GM19043 (cell line): ENCODE results near the gene TTLL5.
A peak's percentile ranks its signal among the peaks of the same experiment; 100 is the strongest.

Experiments used
- ATAC-seq: cut with Tn5 transposase; IDR thresholded peaks from one replicate; pipeline ENCODE4 v1.9.1; 2021; ENCODE audit warnings: low read depth; ENCODE audit not compliant: unreplicated experiment

Gene TTLL5

DNA sequence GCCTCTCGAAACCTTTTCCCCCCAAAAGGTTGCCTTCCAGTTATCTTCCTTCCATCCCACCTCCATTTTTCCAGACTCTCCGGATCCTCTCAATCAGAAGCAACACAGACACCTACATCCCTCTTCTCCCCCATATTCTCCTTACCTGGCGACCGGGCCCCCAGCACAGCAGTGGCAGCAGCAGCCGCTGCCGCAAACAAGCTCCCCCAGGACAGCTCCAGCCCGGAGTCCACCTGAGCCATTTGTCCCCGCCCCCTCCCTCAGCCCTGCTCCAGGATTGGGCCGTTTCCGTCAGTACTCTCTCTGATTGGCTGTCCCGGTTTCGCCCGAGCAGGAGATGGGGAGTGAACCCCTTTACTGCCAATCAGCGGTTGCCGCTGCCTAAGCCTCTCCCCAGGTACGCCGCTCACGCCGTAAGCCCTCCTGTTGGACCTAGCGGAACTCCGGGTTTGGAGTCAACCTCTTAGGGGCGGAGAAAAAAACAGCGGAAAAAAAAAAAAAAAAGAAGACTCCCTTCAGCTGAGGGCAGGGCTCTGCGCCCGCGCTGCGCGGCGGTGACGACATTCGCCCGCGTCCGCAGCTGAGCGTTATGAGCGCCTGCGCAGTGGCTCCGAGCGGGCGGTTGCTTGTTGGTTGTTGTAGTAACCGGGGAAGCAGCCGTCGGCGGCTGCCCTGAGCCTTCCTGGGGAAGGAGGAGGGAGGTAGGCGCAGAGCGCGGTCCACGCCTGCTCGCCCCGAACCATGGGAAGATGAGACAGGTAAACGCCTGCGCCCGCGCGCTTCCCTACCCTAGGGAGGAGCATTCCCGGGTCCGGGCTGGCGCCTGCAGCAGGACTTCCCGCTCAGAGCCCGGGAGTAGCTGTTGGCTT is at the start of gene TTLL5, which contains the start of gene ERG28:
Gene TTLL5, plus strand, starts transcription at position 617 of the 869 bp plus-strand sequence. CDS start 1,904 bp downstream, outside the sequence.
Gene ERG28, minus strand, starts transcription at position 247 of the 869 bp plus-strand sequence. CDS start 3,374 bp downstream, outside the sequence.
- peak; percentile 97 for ATAC-seq

DNA sequence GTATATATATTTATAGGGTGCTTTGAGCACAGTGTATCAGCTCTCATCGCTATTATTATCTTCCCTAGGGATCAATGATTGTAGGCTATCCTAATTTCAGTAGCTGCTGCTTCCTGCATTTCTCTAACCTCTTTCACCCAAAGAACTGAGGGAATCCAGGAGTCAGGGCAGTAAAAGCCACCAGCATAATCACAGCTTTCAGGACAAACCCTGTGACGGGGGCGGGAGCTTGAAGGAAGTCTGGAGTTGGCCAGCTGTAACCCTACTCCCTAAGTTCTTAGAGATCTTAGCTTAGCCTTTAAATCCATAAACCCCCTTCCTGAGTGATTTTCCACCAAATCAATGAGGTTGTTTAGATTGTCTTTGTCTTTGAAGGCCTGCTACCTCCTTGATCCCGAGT is 48.9 kb upstream of the TTLL5 start:
- no peak for ATAC-seq

GRCh38 chr14:75614179-75614578 is 46.9 kb upstream of the TTLL5 start:
- ATAC-seq: no peak

- ATAC-seq: no peak
Observed at GRCh38 chr14:75615200-75615599, 45.8 kb upstream of the TTLL5 start.

- no peak for ATAC-seq
Observed at GRCh38 chr14:75619548-75619947, 41.5 kb upstream of the TTLL5 start.

DNA sequence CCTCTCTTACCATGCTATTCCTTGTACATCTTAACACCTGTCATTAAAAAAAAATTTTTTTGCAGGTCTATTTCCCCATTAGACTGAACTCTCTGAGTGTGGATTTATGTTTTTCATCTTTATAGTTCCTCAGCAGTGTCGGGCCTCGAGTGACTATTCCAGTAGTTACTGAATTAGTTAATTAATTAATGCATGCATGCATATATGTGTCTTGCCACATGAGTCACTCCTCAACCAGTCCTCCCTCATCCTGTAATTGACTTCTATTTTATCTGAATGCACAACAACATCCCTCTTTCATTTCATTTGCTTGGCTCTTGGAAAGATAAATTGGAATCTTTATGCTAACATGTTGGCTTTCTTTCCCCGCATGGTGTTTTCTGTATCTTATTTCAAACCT is 36.0 kb upstream of the TTLL5 start:
- no peak for ATAC-seq

GRCh38 chr14:75626396-75626795 is 34.6 kb upstream of the TTLL5 start:
- no peak for ATAC-seq

GRCh38 chr14:75626863-75627262 is 34.2 kb upstream of the TTLL5 start:
- no peak for ATAC-seq

DNA sequence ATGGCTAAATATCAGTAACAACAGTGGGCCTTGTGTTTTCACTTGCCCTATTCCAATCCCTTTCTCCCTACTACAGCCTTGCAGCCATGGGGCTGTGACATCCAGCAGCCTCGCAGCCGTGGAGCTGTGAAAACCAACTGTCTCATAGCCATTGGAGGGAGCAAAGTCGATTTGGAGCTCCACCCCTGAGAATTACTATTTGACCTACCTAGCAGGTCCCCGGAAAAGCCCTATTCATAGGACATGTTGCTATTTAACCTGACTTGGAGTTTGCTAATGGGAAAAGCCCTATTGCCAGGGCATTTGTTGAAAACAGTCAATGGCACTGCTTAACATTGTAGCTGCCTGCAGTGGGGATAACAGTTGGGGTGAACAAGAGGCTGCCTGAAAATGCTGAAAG is 33.6 kb upstream of the TTLL5 start:
- no peak for ATAC-seq

DNA sequence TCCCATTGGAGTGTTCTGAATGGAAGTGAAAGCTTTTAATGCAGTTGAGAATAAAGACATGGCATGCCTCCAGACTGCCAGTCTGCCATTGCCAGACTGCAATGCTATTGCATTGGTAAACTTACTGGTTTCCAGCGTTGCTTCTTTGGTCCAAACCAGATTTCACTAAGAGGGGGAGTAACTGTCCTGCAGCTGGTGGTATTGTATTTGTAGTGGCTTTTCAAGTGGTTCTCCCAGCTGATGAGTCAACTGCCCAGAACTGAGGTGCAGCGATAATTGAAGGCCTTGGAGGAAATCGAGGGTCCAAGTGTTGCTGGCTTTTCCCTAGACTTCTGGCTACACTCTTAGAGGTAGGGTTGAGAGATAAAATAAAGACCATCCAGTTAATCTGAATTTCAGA is 32.2 kb upstream of the TTLL5 start:
- ATAC-seq: no peak

DNA sequence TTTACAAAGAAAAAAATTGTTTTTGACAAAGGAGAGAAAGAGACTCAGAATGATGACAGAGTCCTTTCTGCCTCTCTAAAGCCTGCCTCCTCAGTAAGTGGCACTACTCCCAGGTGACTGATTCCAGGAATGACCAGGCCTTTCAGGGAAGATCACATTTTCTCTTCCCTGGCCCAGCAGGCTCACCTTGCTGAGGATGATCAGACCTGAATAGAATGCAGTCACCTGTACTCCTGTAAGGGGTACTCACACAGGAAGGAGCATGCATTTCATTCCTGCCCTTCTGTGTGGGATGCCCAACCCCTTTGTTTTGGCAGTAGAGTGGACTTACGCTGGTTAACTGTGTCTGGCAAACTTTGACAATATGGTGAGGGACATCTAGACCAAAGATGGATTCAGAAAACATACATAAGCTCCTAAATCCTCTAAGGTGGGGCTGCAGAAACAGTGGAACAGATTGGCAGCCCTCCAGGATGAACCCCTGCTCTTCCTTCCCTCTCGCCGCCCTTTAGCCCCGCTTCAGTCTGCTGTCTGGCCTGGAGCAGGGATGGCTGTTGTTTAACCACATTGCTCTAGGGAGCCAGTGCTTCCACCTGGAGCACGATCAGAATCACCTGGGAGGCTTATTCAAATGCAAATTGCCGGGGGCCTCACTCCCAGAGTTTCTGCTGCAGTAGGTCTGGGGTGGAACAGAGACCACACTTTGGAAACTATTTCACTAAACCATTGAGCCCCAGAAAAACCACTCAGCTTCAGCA is 30.2 kb upstream of the TTLL5 start:
- ATAC-seq: no peak

- ATAC-seq: no peak
Observed at GRCh38 chr14:75631453-75631831, 29.6 kb upstream of the TTLL5 start.

- ATAC-seq: no peak
Observed at GRCh38 chr14:75634848-75635247, 26.2 kb upstream of the TTLL5 start.

DNA sequence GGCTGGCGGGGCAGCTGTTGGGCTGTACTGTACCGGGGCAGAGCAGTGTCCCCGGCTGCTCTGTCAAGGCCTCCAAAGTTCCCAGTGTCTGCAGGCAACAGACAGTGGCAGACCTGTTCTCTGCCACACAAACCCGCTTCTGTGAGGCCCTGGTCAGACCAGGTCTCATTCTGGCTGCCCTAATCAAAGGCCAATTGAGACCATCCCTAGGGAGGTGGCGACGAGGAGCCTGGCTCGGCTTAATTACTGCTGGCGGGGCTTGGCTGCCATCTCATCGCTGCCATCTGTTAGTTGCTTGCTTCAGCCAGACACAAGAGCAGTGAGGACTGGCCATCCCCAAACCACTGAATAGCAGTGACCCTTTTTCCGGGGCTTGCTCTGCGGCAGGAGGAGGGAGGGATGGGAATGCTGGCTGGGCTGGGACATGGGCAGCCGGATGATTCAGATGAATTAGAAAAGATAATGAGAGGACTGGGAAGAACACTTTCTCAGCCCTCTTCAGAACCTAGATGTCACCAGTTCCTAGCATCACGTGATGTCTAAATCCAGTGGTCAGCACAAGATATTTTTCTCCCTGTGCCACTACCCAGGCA is 24.9 kb upstream of the TTLL5 start:
- no peak for ATAC-seq

GRCh38 chr14:75640876-75641275 is 20.2 kb upstream of the TTLL5 start:
- ATAC-seq: no peak

DNA sequence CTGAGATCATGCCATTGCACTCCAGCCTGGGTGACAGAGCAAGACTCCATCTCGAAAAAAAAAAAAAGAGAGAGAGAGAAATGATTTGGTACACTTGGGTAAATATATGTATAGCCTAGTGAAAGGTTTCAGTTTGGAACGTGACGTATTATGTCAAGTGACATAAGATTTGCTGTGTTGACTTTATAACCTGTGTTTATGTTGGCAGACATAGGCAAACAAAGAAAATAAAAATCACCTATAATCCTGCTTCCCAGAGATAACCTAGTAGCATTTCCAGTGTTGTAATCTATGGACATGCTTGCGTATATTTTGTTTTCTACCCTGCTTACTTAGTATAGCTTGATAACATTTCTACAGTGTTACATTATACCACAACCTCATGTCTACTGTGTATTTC is 17.1 kb upstream of the TTLL5 start:
- no peak for ATAC-seq

- no peak for ATAC-seq
Observed at GRCh38 chr14:75645056-75645455, 16.0 kb upstream of the TTLL5 start.

DNA sequence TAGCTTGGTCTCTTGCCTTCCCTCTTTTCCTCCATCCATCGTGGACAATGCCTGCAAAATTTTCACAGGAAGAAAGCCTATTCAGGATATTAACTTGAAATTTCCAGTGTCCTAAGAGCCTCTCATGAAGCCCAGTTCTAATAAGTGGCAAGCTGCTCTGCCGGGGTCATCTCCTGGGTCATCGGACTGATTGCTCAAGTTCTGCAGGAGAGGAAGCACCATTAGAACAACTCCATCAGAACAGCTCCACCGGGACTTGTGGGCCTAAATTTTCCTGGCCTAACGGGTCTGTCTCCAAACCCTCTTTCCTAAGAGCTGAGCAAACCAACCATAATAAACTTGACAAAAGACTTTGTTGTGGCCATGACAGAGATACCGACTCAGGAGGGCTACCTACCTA is 14.3 kb upstream of the TTLL5 start:
- ATAC-seq: no peak

DNA sequence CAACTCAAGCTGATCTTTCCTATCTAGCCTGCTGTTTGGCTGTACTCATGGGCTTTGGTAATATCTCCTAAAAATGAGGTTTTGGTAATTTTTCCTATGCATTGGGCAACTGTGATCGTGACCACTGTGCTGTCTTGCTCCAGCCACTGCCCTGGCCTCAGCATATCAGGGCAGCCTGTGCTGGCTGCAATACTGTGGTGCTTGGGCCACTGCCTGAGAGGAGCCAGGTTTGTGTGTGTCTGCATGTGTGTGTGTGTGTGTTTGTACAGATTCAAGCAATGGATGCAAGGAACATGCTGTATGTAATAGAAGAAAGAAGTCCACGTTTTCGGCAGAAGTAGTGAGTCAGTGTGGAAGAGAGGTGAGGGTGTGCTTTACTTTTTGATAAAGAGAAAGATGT is 13.4 kb upstream of the TTLL5 start:
- ATAC-seq: no peak

DNA sequence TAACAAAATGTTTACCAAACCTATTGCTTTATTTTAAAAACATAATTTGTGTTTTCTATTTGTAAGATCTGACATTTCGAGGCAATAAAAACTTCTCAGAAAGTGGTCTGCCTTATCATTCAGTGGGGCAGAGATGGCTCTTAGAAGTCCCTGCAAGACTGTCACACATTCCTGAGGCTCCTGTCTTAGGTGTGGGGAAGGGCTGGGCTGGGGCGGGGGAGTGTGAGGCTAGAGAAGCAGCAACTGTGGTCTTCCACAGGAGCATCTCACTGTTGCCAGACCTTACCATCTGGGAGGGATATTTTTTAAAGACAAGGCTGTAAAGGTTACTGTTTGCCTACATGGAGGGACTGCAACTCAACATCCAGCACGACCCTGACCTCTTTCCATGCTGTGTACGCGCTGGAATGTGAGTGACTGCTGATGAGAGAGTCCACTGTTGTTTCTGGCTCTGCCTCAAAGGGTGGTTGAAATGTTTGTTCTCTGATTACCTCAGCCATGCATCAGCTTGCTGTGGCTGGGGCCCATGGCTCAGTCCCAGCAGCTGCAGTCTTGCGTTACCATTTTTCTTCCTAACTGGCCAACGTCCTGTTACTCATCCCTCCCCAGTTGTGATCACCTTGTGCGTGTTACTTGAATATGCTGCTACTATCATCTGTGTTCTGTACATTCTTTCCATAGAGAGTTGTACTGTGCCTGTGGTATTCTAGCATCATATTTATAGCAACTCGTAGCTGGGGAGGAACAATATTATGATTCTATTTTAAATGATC is 12.8 kb upstream of the TTLL5 start:
- no peak for ATAC-seq

DNA sequence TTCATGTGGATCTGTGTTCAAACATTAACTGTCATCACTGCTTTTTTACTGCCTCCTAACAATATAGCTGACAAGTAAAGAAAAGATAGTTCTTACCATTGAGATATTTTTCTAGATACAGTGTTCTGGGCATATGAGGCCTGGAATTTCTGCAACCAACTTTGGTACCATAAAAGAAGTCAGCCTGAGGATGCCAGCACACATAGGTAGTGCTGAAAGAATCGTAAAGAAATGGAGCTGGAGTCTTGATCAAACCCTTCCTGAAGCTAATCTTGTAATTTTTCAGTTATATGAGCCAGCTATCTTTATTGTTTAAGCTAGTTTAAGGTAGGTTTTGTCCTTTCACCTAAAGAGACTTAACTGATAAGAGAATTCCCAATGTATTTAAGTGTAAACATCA is 11.7 kb upstream of the TTLL5 start:
- no peak for ATAC-seq
